ENCODE measurements around the gene CPT1A. TPM values are rescaled to one million over a fixed set of nuclear protein-coding genes. Genes with fewer than 3 reads are reported as not detected.

CPT1A gene
- total RNA-seq, 2 experiments from 2014 or later: 15.3 to 16.1 TPM

DNA sequence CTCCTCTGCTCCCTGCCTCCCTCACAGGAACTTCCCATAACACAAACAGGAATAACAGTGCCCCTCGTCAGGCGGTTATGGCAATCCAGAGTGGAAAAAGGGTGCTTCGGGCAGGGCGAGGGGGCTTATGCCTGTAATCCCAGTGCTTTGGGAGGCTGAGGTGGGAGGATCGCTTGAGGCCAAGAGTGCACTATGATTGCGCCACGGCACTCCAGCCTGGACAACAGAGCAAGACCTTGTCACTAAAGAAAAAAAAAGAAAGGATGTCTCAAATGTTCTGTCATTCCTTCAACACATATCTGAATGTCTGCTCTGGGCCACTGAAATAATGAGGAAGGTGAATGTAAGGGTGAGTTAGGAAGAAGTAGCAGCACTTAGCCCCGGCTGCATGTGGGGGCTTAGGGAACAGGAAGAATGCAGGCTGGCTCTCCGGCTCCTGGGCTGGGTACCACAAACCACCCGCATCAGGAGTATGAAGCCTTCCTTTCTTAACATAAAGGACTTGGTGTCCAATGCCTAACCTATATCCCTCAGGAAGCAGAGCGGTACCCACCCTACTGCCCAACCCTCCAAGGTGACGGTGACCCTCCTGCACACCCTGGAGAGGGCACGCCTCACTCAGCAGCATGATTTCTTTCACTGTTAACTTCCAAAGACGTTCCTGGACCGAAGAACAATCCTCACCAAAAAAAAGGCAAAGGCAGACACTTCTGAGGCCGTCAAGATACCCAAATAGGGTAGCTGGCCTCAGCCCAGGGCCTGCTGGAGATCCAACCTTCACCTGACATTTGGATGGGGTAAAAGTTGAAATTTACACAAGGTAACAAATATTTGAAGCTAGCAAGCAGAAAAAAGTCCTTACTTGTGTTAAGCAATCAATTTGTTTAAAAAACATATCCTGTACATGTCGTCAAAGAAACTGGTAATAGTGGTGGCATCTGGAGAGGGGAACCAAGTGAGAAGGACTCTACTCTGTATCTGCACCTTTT lies 3.8 kb downstream of the CPT1A start:
- H3K4me3 Mint-ChIP-seq: peak overlapping the region; percentile 77
- no peaks in the 10 kb centered on the region for H3K27me3 Mint-ChIP-seq (ENCODE audit: low read depth)
- CTCF ChIA-PET: interaction anchor here (0.6 to 1.2 kb wide), 2 partner anchors 19 to 20 kb away, joined by 3 read pairs; no protein-coding TSS in a partner anchor
- H3K27ac Mint-ChIP-seq: peak overlapping the region; percentile 88
- intact Hi-C loops (cut with micrococcal nuclease): loop anchor here (2.0 kb wide), 2 partner anchors 211 to 377 kb away; partner anchors contain the start of genes PPP6R3 and TPCN2
- no peaks in the 10 kb centered on the region for H3K36me3 Mint-ChIP-seq (ENCODE audit: low read depth)
- no peak for DNase-seq
- H3K4me1 Mint-ChIP-seq (ENCODE audit: low read depth): peaks cover 45% of the 10 kb centered on the region
- no peaks in the 10 kb centered on the region for H3K9me3 Mint-ChIP-seq

DNA sequence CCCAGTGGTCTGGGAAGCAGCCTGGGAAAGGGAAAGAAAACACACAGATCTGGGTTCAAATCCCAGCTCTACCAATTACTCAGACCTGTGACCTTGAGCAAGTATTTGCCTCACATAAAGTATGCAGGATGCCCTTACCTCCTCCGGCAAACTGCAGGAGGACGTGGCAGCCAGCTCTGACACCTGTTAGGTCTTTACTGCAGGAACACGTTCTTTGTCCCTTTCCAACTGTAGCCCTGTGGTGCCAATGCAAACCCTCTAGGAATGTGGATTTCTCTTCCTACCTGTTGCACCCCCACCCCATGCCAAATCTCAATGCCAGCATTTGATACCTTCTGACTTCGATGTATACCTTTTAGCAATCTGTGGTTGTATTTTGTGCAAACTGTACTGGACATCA lies 6.0 kb downstream of the CPT1A start:
- no peak overlapping the region for H3K4me3 Mint-ChIP-seq
- no peaks in the 10 kb centered on the region for H3K36me3 Mint-ChIP-seq (ENCODE audit: low read depth)
- no peak overlapping the region for H3K27ac Mint-ChIP-seq
- H3K9me3 Mint-ChIP-seq: no peaks in the 10 kb centered on the region
- CTCF ChIA-PET: no interaction called here
- intact Hi-C loops (cut with micrococcal nuclease): no loop called here
- H3K4me1 Mint-ChIP-seq (ENCODE audit: low read depth): peaks cover 38% of the 10 kb centered on the region
- no peak for DNase-seq
- no peaks in the 10 kb centered on the region for H3K27me3 Mint-ChIP-seq (ENCODE audit: low read depth)

DNA sequence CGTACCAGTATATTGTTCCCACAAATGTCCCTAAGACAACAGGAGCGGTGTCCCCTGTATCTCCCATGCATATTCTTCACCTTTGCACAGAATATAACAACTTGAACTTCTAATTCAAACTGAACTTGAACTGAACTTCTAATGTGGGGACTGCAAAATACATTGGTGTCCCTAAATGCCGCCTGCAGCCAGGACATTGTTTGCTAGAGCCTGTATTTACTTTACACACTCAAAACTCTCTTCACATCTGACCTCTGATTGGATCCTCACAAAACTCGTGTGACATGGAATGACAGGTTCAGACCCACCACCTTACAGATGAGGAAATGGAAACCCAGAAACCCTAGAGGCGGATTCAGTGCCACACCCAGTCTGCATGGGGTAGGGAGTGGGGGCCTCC lies 6.4 kb downstream of the CPT1A start:
- no peak for DNase-seq
- no peaks in the 10 kb centered on the region for H3K27me3 Mint-ChIP-seq (ENCODE audit: low read depth)
- no peaks in the 10 kb centered on the region for H3K36me3 Mint-ChIP-seq (ENCODE audit: low read depth)
- H3K9me3 Mint-ChIP-seq: no peaks in the 10 kb centered on the region
- no peak overlapping the region for H3K27ac Mint-ChIP-seq
- H3K4me3 Mint-ChIP-seq: no peak overlapping the region
- CTCF ChIA-PET: interaction anchor here (1.1 kb wide), 1 partner anchor 37 kb away, joined by 3 read pairs; no protein-coding TSS in a partner anchor
- intact Hi-C loops (cut with micrococcal nuclease): no loop called here
- peaks cover 37% of the 10 kb centered on the region for H3K4me1 Mint-ChIP-seq (ENCODE audit: low read depth)

GRCh38 chr11:68832476-68833181 lies 9.1 kb downstream of the CPT1A start:
- Mint-ChIP-seq H3K9me3 (no peaks in the 10 kb centered on the region), H3K36me3 (ENCODE audit: low read depth) (no peaks in the 10 kb centered on the region), H3K4me3 (no peak overlapping the region), H3K27ac (no peak overlapping the region), H3K4me1 (ENCODE audit: low read depth) (peaks cover 33% of the 10 kb centered on the region), H3K27me3 (ENCODE audit: low read depth) (no peaks in the 10 kb centered on the region)
- intact Hi-C loops (cut with micrococcal nuclease): no loop called here
- DNase-seq: no peak
- CTCF ChIA-PET: no interaction called here

GRCh38 chr11:68831124-68831523 lies 10.6 kb downstream of the CPT1A start:
- Mint-ChIP-seq H3K4me1 (ENCODE audit: low read depth) (peaks cover 25% of the 10 kb centered on the region), H3K9me3 (no peaks in the 10 kb centered on the region), H3K4me3 (no peak overlapping the region), H3K27me3 (ENCODE audit: low read depth) (no peaks in the 10 kb centered on the region), H3K36me3 (ENCODE audit: low read depth) (no peaks in the 10 kb centered on the region), H3K27ac (no peak overlapping the region)
- CTCF ChIA-PET: no interaction called here
- intact Hi-C loops (cut with micrococcal nuclease): no loop called here
- no peak for DNase-seq

DNA sequence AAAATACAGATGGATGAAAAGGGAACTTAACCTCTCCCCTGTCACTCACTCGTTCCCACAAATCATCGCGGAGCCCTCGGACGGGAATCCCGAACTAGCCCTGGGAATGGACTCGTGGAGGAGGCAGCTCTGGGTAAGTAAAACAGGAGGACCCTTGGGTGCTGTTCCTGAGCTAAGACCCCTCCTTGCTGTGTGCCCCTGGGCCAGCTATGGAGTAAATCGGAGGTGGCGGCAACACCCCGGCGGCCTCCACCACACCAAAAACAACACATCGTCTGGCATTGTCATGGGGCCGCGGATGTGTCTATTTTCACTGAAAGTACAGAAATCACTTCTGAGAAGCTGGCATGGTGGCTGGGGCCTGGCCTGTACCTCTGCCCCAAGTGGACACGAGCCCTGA lies 12.1 kb downstream of the CPT1A start:
- Mint-ChIP-seq H3K9me3 (no peaks in the 10 kb centered on the region), H3K27me3 (ENCODE audit: low read depth) (no peaks in the 10 kb centered on the region), H3K4me3 (no peak overlapping the region), H3K4me1 (ENCODE audit: low read depth) (peaks cover 29% of the 10 kb centered on the region), H3K36me3 (ENCODE audit: low read depth) (no peaks in the 10 kb centered on the region), H3K27ac (no peak overlapping the region)
- CTCF ChIA-PET: no interaction called here
- intact Hi-C loops (cut with micrococcal nuclease): no loop called here
- DNase-seq: no peak

GRCh38 chr11:68828957-68829356 lies 12.8 kb downstream of the CPT1A start:
- intact Hi-C loops (cut with micrococcal nuclease): no loop called here
- no peak overlapping the region for H3K4me3 Mint-ChIP-seq
- H3K4me1 Mint-ChIP-seq (ENCODE audit: low read depth): peaks cover 29% of the 10 kb centered on the region
- H3K9me3 Mint-ChIP-seq: no peaks in the 10 kb centered on the region
- no peaks in the 10 kb centered on the region for H3K27me3 Mint-ChIP-seq (ENCODE audit: low read depth)
- no peaks in the 10 kb centered on the region for H3K36me3 Mint-ChIP-seq (ENCODE audit: low read depth)
- CTCF ChIA-PET: no interaction called here
- DNase-seq: no peak
- no peak overlapping the region for H3K27ac Mint-ChIP-seq

DNA sequence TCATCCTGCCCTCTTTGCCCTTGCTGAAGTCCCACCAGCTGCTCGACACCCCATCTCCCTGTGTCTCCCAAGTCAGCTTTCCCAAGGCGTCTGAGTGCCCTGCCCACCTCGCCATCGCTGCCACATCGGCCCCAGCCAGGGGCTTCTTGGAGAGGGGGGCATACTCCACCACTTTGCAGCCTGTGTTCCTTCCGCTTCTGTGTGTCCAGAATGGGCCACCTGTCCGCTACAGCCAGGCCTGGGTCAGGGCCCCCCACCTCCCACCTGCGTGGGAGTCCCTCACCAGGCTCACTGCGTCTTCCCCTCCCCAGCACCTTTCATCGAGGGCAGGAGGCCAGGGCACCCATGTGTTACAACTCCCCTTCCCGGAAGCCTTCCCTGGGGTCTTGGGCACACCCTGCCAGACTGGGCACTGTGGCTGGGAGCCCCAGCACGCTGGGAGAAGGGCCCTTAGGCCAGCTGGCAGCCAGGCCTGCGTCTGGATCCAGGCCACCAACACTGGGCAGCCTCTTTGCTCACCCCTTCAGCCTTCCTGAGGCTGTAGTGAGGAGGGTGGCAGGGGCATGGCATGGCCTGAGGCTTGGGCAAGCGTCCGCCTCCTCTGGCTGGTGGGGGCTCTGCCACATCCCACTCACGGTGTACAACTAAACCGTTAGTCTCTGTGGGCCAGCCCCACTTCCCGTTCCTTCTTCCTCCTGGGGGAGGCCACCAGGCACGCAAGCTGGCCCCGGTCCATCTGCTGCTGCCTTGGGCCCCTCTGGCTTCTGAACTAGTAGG lies 13.4 kb downstream of the CPT1A start:
- Mint-ChIP-seq H3K27ac (no peak overlapping the region), H3K4me1 (ENCODE audit: low read depth) (peaks cover 29% of the 10 kb centered on the region), H3K27me3 (ENCODE audit: low read depth) (no peaks in the 10 kb centered on the region), H3K9me3 (no peaks in the 10 kb centered on the region), H3K4me3 (no peak overlapping the region), H3K36me3 (ENCODE audit: low read depth) (no peaks in the 10 kb centered on the region)
- DNase-seq: no peak
- intact Hi-C loops (cut with micrococcal nuclease): no loop called here
- CTCF ChIA-PET: no interaction called here

DNA sequence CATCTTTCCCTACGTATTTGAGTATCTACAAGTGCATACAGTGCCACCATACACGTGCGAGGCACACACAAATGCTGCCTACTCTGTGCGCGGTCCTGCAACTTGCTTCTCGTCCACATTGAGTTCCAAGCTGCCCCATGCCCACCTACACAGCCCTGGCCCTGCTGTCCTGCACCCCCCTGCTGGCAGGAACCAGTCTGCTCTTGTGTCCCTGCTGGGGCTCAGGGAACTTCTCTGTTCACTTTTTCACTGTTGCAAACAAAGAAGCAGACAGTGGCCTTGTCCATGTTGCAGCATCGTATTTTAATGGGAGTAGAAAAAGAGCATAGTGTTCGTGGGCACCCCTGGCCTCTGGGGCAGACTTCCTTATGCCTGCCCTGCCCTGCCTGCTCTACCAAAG lies 14.0 kb downstream of the CPT1A start:
- Mint-ChIP-seq H3K4me3 (no peak overlapping the region), H3K27me3 (ENCODE audit: low read depth) (no peaks in the 10 kb centered on the region), H3K27ac (no peak overlapping the region), H3K36me3 (ENCODE audit: low read depth) (no peaks in the 10 kb centered on the region), H3K9me3 (no peaks in the 10 kb centered on the region), H3K4me1 (ENCODE audit: low read depth) (peaks cover 26% of the 10 kb centered on the region)
- DNase-seq: no peak
- CTCF ChIA-PET: no interaction called here
- intact Hi-C loops (cut with micrococcal nuclease): no loop called here

DNA sequence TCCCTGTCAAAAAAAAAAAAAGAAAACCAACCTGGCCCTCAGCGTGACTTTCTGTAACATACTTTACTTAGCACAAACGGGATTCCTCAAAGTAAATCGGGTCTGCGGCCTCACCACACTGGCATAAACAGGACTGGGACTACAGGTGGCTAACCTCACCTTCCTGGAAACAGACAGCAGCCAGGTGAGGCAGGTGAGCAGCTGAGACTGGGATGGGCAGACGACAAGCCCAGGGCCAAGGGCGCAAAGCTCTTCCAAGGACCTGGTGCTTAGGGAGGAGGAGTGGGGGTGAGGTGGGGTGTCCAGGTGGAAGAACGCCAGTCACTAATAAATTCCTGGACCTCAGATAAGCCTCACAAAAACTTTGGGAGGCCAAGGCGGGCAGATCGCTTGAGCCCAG lies 15.0 kb downstream of the CPT1A start:
- H3K27ac Mint-ChIP-seq: no peak overlapping the region
- H3K36me3 Mint-ChIP-seq (ENCODE audit: low read depth): no peaks in the 10 kb centered on the region
- no peaks in the 10 kb centered on the region for H3K9me3 Mint-ChIP-seq
- CTCF ChIA-PET: interaction anchor here (0.6 to 1.8 kb wide), 2 partner anchors 16 to 44 kb away, joined by 3 to 6 read pairs; no protein-coding TSS in a partner anchor
- peaks cover 26% of the 10 kb centered on the region for H3K4me1 Mint-ChIP-seq (ENCODE audit: low read depth)
- H3K4me3 Mint-ChIP-seq: no peak overlapping the region
- no peaks in the 10 kb centered on the region for H3K27me3 Mint-ChIP-seq (ENCODE audit: low read depth)
- DNase-seq: no peak
- intact Hi-C loops (cut with micrococcal nuclease): no loop called here

DNA sequence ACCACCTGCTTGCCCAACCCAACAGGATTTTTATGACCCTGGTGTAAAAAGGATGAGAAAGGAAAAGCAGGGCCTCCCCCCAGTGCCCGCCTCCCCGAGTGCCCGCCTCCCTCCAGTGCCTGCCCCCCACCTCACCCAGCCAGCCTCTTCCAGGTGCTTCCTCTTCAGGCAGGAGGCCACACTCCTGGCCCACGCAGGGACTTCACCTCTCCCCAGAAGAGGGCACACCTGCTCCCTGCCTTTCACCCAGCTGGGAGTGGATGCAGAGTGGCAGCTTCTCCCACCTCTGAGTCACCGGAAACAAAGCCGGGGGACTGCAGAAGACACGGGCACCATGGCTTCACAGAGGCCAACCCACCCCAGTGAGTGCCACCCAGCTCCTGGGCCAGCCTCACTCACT lies 16.1 kb downstream of the CPT1A start:
- H3K4me3 Mint-ChIP-seq: no peak overlapping the region
- H3K27me3 Mint-ChIP-seq (ENCODE audit: low read depth): no peaks in the 10 kb centered on the region
- CTCF ChIA-PET: interaction anchor here (1.0 to 2.0 kb wide), 3 partner anchors 17 to 78 kb away, joined by 3 to 6 read pairs (median 6); partner anchors contain the start of genes IGHMBP2 and MRPL21
- DNase-seq: peak; percentile 79
- peaks cover 26% of the 10 kb centered on the region for H3K4me1 Mint-ChIP-seq (ENCODE audit: low read depth)
- no peak overlapping the region for H3K27ac Mint-ChIP-seq
- no peaks in the 10 kb centered on the region for H3K9me3 Mint-ChIP-seq
- no peaks in the 10 kb centered on the region for H3K36me3 Mint-ChIP-seq (ENCODE audit: low read depth)
- intact Hi-C loops (cut with micrococcal nuclease): loop anchor here (1.0 kb wide), 1 partner anchor 19 kb away; no protein-coding TSS in a partner anchor

- no peak overlapping the region for H3K4me3 Mint-ChIP-seq
- intact Hi-C loops (cut with micrococcal nuclease): no loop called here
- no peak for DNase-seq
- H3K27ac Mint-ChIP-seq: no peak overlapping the region
- CTCF ChIA-PET: no interaction called here
- no peaks in the 10 kb centered on the region for H3K36me3 Mint-ChIP-seq (ENCODE audit: low read depth)
- peaks cover 20% of the 10 kb centered on the region for H3K4me1 Mint-ChIP-seq (ENCODE audit: low read depth)
- H3K9me3 Mint-ChIP-seq: no peaks in the 10 kb centered on the region
- H3K27me3 Mint-ChIP-seq (ENCODE audit: low read depth): no peaks in the 10 kb centered on the region
Measured at GRCh38 chr11:68822546-68822945, 19.2 kb downstream of the CPT1A start.
